A549 (cell line): ENCODE results near the gene SLC17A3.

Experiments
- CTCF ChIP-seq: fragments of >200 bp; sonication (Bioruptor Twin); formaldehyde crosslinking; IDR thresholded peaks from 3 replicates; pipeline ENCODE4 v1.5.1; 2016
- E2F6 ChIP-seq: IDR thresholded peaks from 2 replicates; pipeline ENCODE4 v1.6.1; 2012; ENCODE audit warnings: low read depth, borderline replicate concordance
- ELK1 ChIP-seq: fragments of 150-350 bp; IDR thresholded peaks from 2 replicates; pipeline ENCODE4 v1.6.1; 2014; ENCODE audit warnings: low read depth, mild to moderate bottlenecking, low read length
- GATA3 ChIP-seq: IDR thresholded peaks from 2 replicates; pipeline ENCODE4 v1.6.1; 2012; ENCODE audit warnings: borderline replicate concordance
- HDAC2 ChIP-seq: fragments of 200-600 bp; sonication (generic); IDR thresholded peaks from 2 replicates; pipeline ENCODE4 v1.6.1; 2016
- HMGXB4 ChIP-seq: fragments of 250-450 bp; sonication (Bioruptor Pico); IDR thresholded peaks from 2 replicates; pipeline ENCODE4 v1.5.0; 2021; ENCODE audit warnings: mild to moderate bottlenecking, moderate library complexity, borderline replicate concordance
- MAX ChIP-seq: IDR thresholded peaks from 2 replicates; pipeline ENCODE4 v1.6.1; 2012
- POLR2A ChIP-seq: IDR thresholded peaks from 2 replicates; pipeline ENCODE4 v1.6.1; 2012; ENCODE audit warnings: mild to moderate bottlenecking, low read length
- RAD21 ChIP-seq, 2 experiments: fragments of >200 bp in 1 of 2; sonication (Bioruptor Twin) in 1 of 2; formaldehyde crosslinking in 1 of 2; IDR thresholded peaks in 1 of 2; conservative IDR thresholded peaks in 1 of 2; 2 replicates in 1 of 2; 3 replicates in 1 of 2; pipeline ENCODE4 v1.6.1; 2012 to 2018; ENCODE audit warnings: inconsistent platforms in 1 of 2
- SMC3 ChIP-seq: fragments of >200 bp; sonication (Bioruptor Twin); formaldehyde crosslinking; IDR thresholded peaks from 3 replicates; pipeline ENCODE4 v1.6.1; 2018; ENCODE audit warnings: inconsistent platforms

- TF ChIP-seq CTCF (no peak), HMGXB4 (CRISPR knock-in tag) (no peak), HDAC2 (no peak), ELK1 (no peak), MAX (no peak), POLR2A (no peak), GATA3 (no peak), SMC3 (no peak), RAD21 (conservative IDR thresholded peaks at IDR 0.05 in 1 of 2, IDR thresholded peaks at IDR 0.05 in 1 of 2) (no peak), E2F6 (no peak)
These were observed 10.7 kb downstream of the SLC17A3 start for GRCh38 chr6:25863360-25863759.
